GM12874 (cell line): Measurements from ENCODE around the gene PCDH15.

Source experiments
- TF ChIP-seq, protein P1 (sequence below): IDR thresholded peaks from 2 replicates; pipeline ENCODE4 v1.5.1; 2011; ENCODE audit warnings: low read depth, mild to moderate bottlenecking, control low read depth, low read length, moderate library complexity; ENCODE audit not compliant: insufficient read depth

The PCDH15 gene

DNA sequence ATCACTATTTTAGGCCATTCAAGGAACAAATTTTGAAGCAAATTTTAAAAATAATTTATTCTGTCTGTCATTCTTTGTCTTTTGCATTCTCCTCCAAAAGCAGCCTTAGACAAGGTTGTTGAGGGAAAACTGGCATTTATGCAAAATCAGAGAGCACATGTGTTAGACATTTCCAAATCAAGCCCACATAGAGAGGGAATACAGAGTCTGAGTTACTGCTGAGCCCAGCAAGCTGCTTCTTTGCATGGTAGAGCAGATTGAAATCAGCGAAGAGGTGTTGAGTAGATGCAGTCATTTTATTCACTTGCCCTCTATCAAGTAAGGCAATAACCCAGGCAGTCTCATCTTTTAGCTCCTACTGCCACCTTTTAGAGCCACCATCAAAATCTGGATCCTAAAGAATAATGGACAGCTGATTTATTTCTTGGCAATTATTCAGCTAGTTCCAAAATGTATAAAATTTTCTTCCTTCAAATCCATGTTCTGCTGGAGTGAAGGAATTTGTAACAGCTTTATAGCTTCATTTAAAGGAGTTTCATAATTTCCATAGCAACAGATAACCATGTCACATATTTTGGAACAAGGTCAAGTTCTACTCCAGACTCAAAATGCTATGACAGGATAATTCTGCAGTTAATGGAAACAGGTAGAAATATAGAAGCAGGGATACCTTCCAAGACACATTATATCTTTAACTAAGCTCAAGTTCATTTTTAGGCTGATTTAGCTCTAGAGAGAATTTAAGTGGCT is 7.3 kb upstream of the PCDH15 start:
- TF ChIP-seq, protein P1, sequence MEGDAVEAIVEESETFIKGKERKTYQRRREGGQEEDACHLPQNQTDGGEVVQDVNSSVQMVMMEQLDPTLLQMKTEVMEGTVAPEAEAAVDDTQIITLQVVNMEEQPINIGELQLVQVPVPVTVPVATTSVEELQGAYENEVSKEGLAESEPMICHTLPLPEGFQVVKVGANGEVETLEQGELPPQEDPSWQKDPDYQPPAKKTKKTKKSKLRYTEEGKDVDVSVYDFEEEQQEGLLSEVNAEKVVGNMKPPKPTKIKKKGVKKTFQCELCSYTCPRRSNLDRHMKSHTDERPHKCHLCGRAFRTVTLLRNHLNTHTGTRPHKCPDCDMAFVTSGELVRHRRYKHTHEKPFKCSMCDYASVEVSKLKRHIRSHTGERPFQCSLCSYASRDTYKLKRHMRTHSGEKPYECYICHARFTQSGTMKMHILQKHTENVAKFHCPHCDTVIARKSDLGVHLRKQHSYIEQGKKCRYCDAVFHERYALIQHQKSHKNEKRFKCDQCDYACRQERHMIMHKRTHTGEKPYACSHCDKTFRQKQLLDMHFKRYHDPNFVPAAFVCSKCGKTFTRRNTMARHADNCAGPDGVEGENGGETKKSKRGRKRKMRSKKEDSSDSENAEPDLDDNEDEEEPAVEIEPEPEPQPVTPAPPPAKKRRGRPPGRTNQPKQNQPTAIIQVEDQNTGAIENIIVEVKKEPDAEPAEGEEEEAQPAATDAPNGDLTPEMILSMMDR: no peak

GRCh38 chr10:54799506-54799905 is 1.5 kb downstream of the PCDH15 start:
- TF ChIP-seq, protein P1: no peak

DNA sequence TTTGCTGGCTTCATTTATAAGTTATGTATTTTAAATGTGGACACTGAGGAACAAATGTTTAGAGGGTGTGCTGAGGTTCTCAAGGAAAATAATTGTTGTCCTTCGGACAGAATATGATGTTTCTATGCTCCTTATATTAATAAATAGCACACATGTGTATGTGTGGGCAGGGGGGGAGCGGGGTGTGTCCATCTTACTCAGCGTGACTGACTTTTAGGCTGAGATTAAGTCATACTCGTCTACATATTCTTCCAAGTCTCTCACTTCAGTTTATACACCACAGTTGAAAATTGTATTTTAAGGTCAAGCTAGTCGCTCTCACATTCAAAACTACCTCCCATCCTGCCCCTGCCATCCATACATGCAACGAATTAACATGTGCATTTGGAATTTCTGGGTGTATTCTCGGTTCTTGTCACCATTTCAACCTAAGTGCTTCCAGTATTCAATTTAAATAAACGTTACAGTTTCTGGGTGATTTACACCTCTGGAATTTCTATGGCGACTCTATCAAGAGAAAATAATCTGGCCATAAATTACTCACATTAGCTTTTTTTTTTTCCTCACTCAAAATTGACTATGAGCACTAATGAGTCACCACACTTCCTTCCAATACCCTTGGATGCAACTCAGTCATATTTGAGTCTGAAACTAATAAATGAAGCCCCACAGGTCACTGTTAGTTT is 3.3 kb downstream of the PCDH15 start:
- TF ChIP-seq, protein P1: no peak

DNA sequence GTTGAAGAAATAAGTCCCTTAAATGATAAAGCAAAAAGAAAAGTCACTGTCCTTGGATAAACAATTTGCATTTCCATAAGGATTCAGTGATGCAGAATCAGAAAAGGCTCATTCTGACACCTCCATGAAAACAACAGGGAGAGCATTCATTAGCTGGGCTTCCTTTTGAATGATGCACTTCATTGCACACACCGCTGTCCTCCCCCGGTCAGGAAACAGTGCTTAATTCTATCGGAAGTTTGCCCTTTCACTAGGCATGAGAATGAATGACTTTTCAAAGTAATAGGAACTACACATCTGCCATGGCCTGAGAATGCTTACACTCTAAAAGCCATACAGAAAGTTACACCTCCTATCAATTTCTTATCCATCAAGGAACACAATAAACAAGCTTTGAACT is 4.2 kb downstream of the PCDH15 start:
- TF ChIP-seq, protein P1: no peak

DNA sequence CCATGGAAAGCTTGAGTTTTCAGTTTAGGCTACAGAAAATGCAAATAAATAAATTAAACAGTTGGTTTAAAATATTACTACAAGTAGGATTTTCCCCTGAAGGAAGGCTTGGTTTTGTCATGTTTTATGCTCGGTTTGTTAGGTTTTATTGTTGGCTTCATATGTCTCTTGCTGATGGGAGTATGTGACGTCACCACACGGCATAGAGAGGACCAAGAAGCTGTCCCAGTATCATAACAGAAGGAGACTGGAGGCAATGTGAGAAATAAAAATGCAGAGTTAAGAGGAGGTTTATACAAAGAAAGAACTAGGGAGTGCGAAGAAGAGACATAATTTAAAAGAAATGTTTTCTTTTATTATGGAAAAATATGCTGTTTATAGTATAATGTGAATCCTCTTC is 24.4 kb downstream of the PCDH15 start:
- TF ChIP-seq, protein P1: no peak

DNA sequence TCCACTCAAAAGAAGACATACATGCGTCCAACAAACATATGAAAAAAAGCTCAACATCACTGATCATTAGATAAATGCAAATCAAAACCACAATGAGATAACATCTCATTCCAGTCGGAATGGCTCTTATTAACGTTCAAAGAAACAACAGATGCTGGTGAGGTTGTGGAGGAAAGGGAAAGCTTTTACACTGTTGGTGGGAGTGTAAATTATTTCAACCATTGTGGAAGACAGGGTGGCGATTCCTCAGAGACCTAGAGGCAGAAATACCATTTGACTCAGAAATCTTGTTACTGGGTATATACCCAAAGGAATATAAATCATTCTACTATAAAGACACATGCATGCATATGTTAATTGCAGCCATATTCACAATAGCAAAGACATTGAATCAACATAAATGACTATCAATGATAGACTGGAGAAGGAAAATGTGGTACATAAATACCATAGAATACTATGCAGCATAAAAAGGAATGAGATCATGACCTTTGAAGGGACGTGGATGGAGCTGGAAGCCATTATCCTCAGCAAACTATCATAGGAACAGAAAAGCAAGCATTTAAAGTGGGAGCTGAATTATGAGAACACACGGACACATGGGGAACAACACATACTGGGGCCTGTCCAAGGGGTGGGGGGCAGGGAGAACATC is 28.4 kb downstream of the PCDH15 start:
- TF ChIP-seq, protein P1: no peak

GRCh38 chr10:54769051-54769450 is 32.0 kb downstream of the PCDH15 start:
- TF ChIP-seq, protein P1: no peak
